Chondrocyte (in vitro differentiated cells): Measurements from ENCODE around the gene CEP85L. TPM values are rescaled to one million over a fixed set of nuclear protein-coding genes. Genes with fewer than 3 reads are reported as not detected.

Experiments used
- DNase-seq: peaks from one replicate; pipeline ENCODE4 v3.0.0; 2021; ENCODE audit warnings: mixed read lengths, low spot score
- H3K27ac Mint-ChIP-seq: one replicate; pipeline ENCODE4 v1.8.0; 2021; ENCODE audit warnings: mild to moderate bottlenecking, moderate library complexity, mixed read lengths; ENCODE audit not compliant: unreplicated experiment
- H3K27me3 Mint-ChIP-seq: 2 replicates; pipeline ENCODE4 v1.8.0; 2021; ENCODE audit warnings: low read depth, mixed read lengths
- H3K36me3 Mint-ChIP-seq: 2 replicates; pipeline ENCODE4 v1.8.0; 2021; ENCODE audit warnings: low read depth, mixed read lengths
- H3K4me1 Mint-ChIP-seq: 2 replicates; pipeline ENCODE4 v1.8.0; 2021; ENCODE audit warnings: low read depth, mild to moderate bottlenecking, mixed read lengths
- H3K4me3 Mint-ChIP-seq: one replicate; pipeline ENCODE4 v1.8.0; 2021; ENCODE audit warnings: mild to moderate bottlenecking, moderate library complexity, mixed read lengths; ENCODE audit not compliant: unreplicated experiment
- H3K9me3 Mint-ChIP-seq: 2 replicates; pipeline ENCODE4 v1.8.0; 2021; ENCODE audit warnings: low read depth, mixed read lengths
- CTCF ChIP-seq: fragments of 200-600 bp; sonication (generic); IDR thresholded peaks from 2 replicates; pipeline ENCODE4 v1.5.0; 2021; ENCODE audit warnings: antibody characterized with exemption, mild to moderate bottlenecking, moderate library complexity
- total RNA-seq: library from RNA; stranded (reverse); gene quantifications from 3 replicates; pipeline ENCODE4 v1.2.1, GENCODE V29; 2021

CEP85L gene
- total RNA-seq, 1 donor from 2014 or later = 10.4 TPM

DNA sequence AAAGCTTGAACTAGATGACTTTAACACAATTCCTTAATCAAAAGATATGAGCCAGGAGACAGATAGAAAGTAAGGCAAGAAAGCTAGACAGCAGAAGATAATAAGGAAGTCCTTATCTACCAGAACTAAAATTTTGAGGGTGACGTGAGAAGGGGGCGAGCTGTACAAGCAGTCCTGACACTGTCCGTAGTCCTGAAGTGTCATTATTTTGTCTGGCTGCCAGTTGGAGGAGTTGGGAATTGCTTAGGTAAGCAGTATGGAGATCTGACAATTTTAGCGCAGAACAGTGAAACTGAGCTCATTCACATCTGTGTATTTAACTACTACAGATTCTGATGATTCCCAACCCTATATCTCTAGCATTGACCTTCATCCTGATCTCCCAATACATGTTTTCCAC lies 25.8 kb upstream of the CEP85L start:
- Mint-ChIP-seq H3K4me3 (no peak overlapping the region), H3K36me3 (no peaks in the 10 kb centered on the region), H3K9me3 (no peaks in the 10 kb centered on the region), H3K27ac (no peak overlapping the region), H3K27me3 (peaks cover 2% of the 10 kb centered on the region), H3K4me1 (peaks cover 7% of the 10 kb centered on the region)
- no peak for TF ChIP-seq CTCF
- no peak for DNase-seq

- DNase-seq = no peak
- no peaks in the 10 kb centered on the region for H3K36me3 Mint-ChIP-seq
- no peaks in the 10 kb centered on the region for H3K9me3 Mint-ChIP-seq
These were observed 23.8 kb upstream of the CEP85L start for GRCh38 chr6:118675225-118675624.

DNA sequence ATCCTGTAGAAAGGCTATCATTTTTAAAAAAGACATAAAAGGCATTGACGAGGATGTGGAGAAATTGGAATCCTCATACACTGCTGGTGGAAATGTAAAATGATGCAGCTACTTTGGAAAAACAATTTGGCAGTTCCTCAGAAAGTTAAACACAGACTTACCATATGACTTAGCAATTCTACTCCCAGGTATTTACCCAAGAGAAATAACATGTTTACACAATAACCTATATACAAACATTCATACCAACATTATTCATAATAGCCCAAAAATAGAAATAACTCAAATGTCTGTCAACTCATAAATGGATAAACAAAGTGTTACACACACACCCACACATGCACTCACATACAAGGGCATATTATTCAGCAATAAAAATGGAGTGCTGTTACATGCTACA lies 23.4 kb upstream of the CEP85L start:
- no peaks in the 10 kb centered on the region for H3K36me3 Mint-ChIP-seq
- H3K9me3 Mint-ChIP-seq = no peaks in the 10 kb centered on the region
- no peak for DNase-seq
- TF ChIP-seq CTCF = no peak
- peaks cover 7% of the 10 kb centered on the region for H3K4me1 Mint-ChIP-seq
- H3K27me3 Mint-ChIP-seq = peaks cover 2% of the 10 kb centered on the region
- no peak overlapping the region for H3K27ac Mint-ChIP-seq
- H3K4me3 Mint-ChIP-seq = no peak overlapping the region

More at GRCh38 chr6:118675225-118675624, 23.8 kb upstream of the CEP85L start:
- H3K4me1 Mint-ChIP-seq = peaks cover 7% of the 10 kb centered on the region
- no peak overlapping the region for H3K4me3 Mint-ChIP-seq
- peaks cover 2% of the 10 kb centered on the region for H3K27me3 Mint-ChIP-seq
- no peak for TF ChIP-seq CTCF
- no peak overlapping the region for H3K27ac Mint-ChIP-seq

GRCh38 chr6:118672678-118673077 lies 21.3 kb upstream of the CEP85L start:
- Mint-ChIP-seq H3K36me3 (no peaks in the 10 kb centered on the region), H3K27ac (no peak overlapping the region), H3K4me3 (no peak overlapping the region), H3K4me1 (peaks cover 17% of the 10 kb centered on the region), H3K9me3 (no peaks in the 10 kb centered on the region), H3K27me3 (peaks cover 2% of the 10 kb centered on the region)
- no peak for TF ChIP-seq CTCF
- no peak for DNase-seq

GRCh38 chr6:118669561-118669960 lies 18.2 kb upstream of the CEP85L start:
- H3K27ac Mint-ChIP-seq = no peak overlapping the region
- no peaks in the 10 kb centered on the region for H3K27me3 Mint-ChIP-seq
- no peak for DNase-seq
- H3K9me3 Mint-ChIP-seq = no peaks in the 10 kb centered on the region
- no peak for TF ChIP-seq CTCF
- no peaks in the 10 kb centered on the region for H3K36me3 Mint-ChIP-seq
- no peak overlapping the region for H3K4me3 Mint-ChIP-seq
- H3K4me1 Mint-ChIP-seq = peaks cover 17% of the 10 kb centered on the region
